Pons (tissue), 1 donor: ENCODE data around the gene ZNF71.
"Not testable (repeated sequence)": the region's sequence is repeated elsewhere in the genome, so short reads cannot be mapped to it uniquely, and the experiment has no call there.

Experiments
- DNase-seq: peaks from one replicate; pipeline ENCODE4 v3.0.0-alpha.2; 2016; ENCODE audit warnings: low spot score

Gene ZNF71

DNA sequence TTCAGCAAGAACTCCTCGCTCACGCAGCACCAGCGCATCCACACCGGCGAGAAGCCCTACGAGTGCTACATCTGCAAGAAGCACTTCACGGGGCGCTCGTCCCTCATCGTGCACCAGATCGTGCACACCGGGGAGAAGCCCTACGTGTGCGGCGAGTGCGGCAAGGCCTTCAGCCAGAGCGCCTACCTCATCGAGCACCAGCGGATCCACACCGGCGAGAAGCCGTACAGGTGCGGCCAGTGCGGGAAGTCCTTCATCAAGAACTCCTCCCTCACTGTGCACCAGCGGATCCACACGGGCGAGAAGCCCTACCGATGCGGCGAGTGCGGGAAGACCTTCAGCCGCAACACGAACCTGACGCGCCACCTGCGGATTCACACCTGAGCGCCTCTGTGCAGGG, 27.3 kb downstream of the ZNF71 start:
- DNase-seq: no peak

DNA sequence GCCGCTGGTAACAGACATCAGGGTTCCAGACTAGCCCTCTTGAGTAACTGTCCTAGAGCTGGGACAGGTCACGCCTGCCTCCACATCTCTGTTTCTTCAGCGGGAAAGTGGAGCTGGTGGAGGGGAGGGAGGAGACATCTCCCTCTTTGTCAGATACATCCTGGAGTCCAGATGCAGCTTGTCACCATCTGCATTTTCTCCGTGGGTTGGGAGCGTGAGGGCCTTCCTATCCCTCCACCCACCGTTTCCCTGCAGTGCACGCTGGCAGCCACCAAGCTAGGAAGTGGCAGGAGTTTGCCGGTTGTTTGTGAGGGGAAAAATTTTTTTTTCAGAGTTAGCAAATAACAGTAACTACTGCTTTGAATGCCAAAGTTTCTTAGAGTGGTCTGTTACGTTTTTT, 27.9 kb downstream of the ZNF71 start:
- DNase-seq: no peak

DNA sequence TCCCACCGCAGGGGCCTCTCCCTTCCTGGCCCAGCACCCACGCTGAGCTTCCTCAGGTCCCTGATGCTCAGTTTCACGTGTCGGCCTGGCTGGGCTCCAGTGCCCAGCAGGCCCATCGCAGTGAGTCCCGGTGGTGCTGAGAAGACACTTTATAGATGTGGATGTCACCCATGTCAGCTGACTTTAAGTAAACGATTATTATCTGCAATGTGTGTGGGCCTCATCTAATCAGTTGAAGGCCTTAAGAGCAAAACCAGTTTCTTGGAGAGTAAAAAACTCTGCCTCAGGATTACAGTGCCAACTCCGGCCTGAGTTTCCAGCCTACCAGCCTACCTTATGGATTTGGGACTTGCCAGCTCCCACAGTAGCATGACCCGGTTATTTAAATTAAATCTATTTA, 30.6 kb downstream of the ZNF71 start:
- no peak for DNase-seq

- no peak for DNase-seq
These were observed 37.9 kb downstream of the ZNF71 start for GRCh38 chr19:56633021-56633420.

DNA sequence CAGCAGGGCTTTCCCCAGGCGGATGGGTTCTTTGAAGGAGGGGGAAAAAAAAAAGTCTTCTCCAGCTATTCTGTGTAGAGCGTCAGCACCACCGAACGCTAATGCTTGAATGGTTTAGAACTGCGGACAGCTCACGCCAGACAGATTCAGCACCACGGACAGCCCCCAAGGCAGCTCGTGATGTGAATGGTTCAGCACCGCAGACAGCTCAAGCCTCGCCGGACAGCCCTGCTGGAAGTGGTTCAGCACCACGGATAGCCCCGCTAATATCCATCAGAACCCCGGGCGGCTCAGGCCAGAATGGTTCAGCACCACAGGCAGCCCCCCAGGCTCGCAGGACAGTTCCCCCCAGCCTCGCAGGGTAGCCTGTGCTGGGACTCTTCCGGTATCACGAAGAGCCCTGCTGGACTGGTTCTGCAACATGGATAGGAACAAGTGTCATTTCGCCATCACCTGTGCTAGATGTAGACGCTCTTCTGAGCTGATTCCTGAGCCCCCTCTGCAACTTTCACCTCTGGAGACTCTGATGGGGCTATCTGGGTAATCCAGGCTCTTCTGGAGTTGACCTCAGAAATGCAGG, 43.0 kb downstream of the ZNF71 start:
- DNase-seq: peak; percentile 46

DNA sequence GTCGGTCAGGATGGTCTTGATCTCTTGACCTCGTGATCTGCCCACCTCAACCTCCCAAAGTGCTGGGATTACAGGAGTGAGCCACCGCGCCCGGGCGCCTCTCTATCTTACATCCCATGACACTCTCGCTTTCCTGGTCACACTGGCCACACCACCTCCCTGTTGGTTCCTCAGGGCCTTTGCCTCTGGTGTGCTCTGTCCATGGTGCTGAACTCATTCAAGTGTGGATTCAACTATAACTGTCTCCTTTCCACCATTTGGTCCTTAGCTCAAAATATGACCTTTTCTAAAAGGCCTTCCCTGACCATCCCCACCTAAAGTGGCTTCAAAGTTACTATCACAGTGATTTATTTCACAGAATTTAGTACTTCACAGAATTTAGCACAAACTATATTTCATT, 44.1 kb downstream of the ZNF71 start:
- DNase-seq: no peak

GRCh38 chr19:56642711-56643459, 47.8 kb downstream of the ZNF71 start, which contains the start of gene SMIM17:
TSS of gene SMIM17 (plus strand) at chr19:56643159. CDS start at chr19:56645668, 2,509 bp downstream.
- DNase-seq: no peak

DNA sequence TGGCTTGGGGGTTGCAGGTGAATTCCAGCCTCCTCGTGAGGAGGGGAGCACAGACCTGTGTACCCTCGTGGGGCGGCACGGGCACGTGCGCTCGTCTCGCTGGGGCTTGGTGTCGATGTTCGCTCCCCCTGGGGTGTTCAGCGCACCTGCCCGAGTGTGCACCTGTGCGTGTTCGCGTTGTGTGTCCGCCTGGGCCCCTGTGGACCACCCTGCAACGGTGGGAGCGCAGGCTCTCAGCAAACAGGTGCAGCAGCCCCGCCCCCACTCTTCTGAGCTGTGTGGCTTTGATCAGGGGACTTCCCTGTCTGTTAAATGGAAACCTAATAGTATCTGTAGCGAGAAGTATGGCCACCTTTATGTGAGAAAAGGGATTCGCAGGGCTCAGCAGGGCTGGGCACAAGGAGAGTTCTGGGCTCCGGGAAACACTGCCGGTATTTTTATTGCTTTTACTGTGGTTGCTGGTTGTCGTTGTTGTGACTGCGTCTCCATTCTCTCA, 48.4 kb downstream of the ZNF71 start:
- DNase-seq: no peak

DNA sequence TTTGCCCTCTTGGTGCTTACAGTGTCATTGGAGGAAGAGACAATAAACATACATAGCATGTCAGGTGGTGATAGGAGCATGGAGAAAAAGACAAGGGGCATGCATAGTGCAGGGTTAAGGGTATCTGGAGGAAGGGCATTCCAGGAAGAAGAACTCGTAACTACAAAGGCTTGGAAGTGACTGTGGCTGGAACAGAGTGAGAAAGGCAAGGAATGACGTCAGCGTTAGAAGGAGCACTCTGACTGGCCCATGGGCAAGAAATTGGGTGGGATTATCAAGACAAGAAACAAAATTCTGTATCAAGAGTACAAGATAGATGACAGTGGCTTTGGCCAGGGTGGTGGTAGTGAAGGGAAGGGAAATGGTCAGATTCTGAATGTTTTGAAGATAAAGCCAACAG, 59.0 kb downstream of the ZNF71 start:
- DNase-seq: no peak

GRCh38 chr19:56660381-56661107, 65.4 kb downstream of the ZNF71 start:
- DNase-seq: no peak

- DNase-seq: no peak
These were observed 66.1 kb downstream of the ZNF71 start for GRCh38 chr19:56661248-56661647.

DNA sequence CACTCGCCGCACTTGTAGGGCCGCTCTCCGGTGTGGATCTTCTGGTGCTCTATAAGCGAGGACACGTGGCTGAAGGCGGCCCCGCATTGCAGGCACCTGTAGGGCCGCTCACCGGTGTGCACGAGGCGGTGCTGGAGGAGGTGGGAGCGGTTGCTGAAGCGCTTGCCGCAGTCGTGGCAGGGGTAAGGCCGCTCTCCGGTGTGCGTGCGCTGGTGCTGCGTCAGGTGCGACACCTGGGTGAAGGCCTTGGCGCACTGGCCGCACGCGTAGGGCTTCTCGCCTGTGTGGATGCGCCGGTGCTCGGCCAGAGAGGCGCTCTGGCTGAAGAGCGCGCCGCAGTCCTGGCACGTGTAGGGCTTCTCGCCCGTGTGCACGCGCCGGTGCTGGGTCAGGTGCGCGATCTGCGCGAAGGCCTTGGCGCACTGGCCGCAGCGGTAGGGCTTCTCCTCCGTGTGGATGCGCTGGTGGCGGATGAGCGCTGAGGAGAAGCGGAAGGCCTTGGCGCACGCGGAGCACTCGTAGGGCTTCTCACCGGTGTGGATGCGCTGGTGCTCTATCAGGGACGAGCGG, 68.9 kb downstream of the ZNF71 start:
- DNase-seq: no peak

DNA sequence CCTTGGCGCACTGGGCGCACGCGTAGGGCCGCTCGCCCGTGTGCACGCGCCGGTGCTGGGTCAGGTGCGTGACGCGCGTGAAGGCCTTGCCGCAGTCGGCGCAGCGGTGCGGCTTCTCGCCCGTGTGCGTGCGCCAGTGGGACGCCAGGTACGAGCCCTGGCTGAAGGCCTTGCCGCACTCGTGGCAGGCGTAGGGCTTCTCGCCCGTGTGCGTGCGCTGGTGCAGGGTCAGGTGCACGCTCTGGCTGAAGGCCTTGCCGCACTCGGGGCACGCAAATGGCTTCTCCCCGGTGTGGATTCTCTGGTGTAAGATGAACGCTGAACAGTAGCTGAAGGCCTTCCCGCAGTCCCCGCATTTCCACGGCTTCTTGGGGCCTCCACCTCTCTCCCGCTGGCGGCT, 69.4 kb downstream of the ZNF71 start:
- no peak for DNase-seq

DNA sequence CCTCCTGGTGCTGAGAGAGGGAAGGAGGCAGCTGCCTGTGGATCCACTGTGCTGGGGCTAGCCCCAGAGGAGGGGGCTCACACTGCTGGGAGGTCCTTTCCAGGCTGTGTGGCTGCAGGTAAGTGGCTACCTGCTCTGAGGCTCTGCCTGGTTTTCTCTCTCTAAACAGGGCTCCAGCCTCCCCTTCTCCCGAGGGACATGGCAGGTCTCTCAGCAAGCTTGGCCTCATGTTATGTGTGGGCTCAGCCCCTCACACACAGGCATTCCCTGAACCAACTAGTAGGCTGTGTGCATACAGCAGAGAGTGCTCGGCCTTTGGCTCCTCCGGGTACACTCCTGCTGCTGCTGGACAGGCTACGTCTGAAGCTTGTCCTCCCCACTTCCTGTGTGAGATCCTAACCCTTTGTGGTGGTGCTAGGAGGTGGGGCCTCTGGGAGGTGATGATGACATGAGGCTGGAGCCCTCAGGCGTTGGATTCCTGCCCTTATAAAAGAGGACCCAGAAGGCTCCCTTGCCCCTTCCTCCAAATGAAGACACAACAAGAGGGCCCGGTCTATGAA, 72.3 kb downstream of the ZNF71 start:
- DNase-seq: no peak

- no peak for DNase-seq
These were observed 73.6 kb downstream of the ZNF71 start for GRCh38 chr19:56668676-56669075.

DNA sequence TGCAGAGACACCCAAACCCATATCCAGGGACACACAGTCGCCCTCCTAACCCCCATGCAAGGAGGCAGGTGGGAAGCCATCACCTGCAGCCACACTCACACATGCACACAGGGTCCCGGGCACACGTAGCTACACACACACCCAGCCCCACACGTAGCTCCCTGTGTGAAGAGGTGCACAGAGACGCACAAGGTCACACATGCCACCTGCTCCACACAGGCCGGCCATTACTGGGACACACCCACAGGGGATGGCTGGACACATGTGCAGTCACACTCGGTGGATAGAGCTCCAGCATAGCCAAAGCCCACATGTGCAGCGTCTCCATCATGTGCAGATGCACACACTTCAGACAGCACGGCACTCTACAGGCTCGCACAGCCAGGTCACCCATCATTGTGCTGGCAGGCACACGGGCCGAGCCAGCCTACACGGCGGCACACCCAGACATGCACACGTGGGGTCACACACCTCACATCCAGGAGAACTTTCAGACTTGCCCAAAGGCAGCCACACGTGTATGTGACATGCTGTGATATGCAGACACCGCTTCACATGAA, 75.4 kb downstream of the ZNF71 start:
- no peak for DNase-seq

DNA sequence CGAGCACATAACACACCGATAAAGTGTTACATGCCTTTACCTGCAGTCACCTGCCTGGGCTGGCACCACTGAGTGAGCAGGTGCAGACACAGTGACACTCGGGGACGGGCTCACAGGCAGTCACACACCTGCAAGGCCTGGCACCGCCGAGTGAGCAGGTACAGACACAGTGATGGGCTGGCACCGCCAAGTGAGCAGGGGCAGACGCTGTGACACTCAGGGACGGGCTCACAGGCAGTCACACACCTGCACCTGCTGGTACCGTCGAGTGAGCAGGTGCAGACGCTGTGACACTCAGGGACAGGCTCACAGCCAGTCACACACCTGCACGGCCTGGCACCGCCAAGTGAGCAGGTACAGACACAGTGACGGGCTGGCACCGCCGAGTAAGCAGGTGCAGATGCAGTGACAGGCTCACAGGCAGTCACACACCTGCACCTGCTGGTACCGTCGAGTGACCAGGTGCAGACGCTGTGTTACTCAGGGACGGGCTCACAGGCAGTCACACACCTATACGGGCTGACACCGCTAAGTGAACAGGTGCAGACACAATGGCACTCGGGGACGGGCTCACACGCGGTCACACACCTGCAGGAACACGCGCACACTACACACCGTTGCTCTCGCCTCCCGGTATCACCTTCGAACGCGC, 76.0 kb downstream of the ZNF71 start:
- no peak for DNase-seq

GRCh38 chr19:56671613-56671994, 76.5 kb downstream of the ZNF71 start, which contains the start of gene ZNF835:
TSS of gene ZNF835 (minus strand) at chr19:56671757. CDS start at chr19:56665198, 6,559 bp downstream.
- DNase-seq: peak; percentile 95

DNA sequence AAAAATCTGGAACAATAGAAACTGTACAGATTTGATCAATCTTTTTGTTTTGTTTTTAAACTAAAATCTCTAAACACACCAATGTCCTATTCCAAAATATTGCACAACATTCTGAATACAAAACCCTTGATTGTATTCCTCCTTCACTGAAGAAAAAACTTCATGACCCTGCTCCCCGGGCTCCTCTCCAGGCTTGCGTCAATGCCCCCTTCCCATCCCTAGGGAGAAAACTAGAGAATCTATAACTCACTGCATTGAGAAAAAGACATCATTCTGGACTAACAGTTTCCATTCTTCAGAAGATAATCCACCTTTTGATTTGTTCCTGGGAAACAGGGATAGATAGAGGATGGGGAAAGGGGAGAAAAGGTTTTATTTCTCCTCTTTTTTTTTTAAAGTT, 77.5 kb downstream of the ZNF71 start:
- DNase-seq: not testable (repeated sequence)
